RWPE1 (cell line): Measurements from ENCODE around the gene MED15.

ENCODE experiments used
- CTCF ChIA-PET: fragments of 350-600 bp; sonication (Branson Sonifier 250); formaldehyde crosslinking; extraction: SDS; loops from one replicate; lab custom pipeline; 2021; lab: Yijun Ruan, JAX
- POLR2A ChIA-PET: fragments of 400-600 bp; formaldehyde crosslinking; extraction: SDS; loops from one replicate; lab custom pipeline; 2020; ENCODE audit warnings: antibody characterized with exemption; ENCODE audit not compliant: low non-redundant PET; lab: Yijun Ruan, JAX
- DNase-seq: peaks from one replicate; pipeline ENCODE4 v3.0.0; 2012; ENCODE audit warnings: low spot score
- H3K27ac ChIP-seq: fragments of 450-650 bp; 2 replicates; pipeline ENCODE4 v1.5.1; 2017
- CTCF ChIP-seq: fragments of 450-650 bp; conservative IDR thresholded peaks from 2 replicates; pipeline ENCODE4 v1.5.1; 2017; ENCODE audit warnings: low read depth, mild to moderate bottlenecking

MED15 gene

GRCh38 chr22:20484948-20485683, 22.3 kb upstream of the MED15 start:
- H3K27ac ChIP-seq: peak overlapping the region; percentile 7; the same call in 1 of the 2 replicates
- DNase-seq: no peak
- CTCF ChIA-PET: no interaction called here
- TF ChIP-seq CTCF: no peak
- POLR2A ChIA-PET: no interaction called here

GRCh38 chr22:20486229-20486628, 21.2 kb upstream of the MED15 start:
- no peak overlapping the region for H3K27ac ChIP-seq
- ChIA-PET CTCF (interaction anchor here (0.7 kb wide), 1 partner anchor 12 kb away, joined by 11 read pairs; no protein-coding TSS in a partner anchor), POLR2A (no interaction called here)
- no peak for TF ChIP-seq CTCF
- no peak for DNase-seq

GRCh38 chr22:20487715-20488114, 19.7 kb upstream of the MED15 start:
- POLR2A ChIA-PET: no interaction called here
- no peak for DNase-seq
- CTCF ChIA-PET: no interaction called here
- TF ChIP-seq CTCF: no peak
- no peak overlapping the region for H3K27ac ChIP-seq

GRCh38 chr22:20488946-20489345, 18.5 kb upstream of the MED15 start:
- DNase-seq: no peak
- CTCF ChIA-PET: no interaction called here
- POLR2A ChIA-PET: no interaction called here
- no peak for TF ChIP-seq CTCF
- no peak overlapping the region for H3K27ac ChIP-seq

GRCh38 chr22:20490183-20490940, 17.0 kb upstream of the MED15 start:
- H3K27ac ChIP-seq: no peak overlapping the region
- ChIA-PET CTCF (interaction anchor here (0.9 kb wide), 1 partner anchor 74 kb away, joined by 3 read pairs; no protein-coding TSS in a partner anchor), POLR2A (no interaction called here)
- DNase-seq: no peak
- no peak for TF ChIP-seq CTCF

- no peak overlapping the region for H3K27ac ChIP-seq
- no peak for TF ChIP-seq CTCF
- CTCF ChIA-PET: interaction anchor here (0.9 kb wide), 1 partner anchor 73 kb away, joined by 3 read pairs; no protein-coding TSS in a partner anchor
- DNase-seq: no peak
- POLR2A ChIA-PET: no interaction called here
Measured at GRCh38 chr22:20490941-20491307, 16.5 kb upstream of the MED15 start.
